Calu3 (cell line): Measurements from ENCODE around the gene AIP. TPM values are rescaled to one million over a fixed set of nuclear protein-coding genes. Genes with fewer than 3 reads are reported as not detected.

ENCODE experiments used
- BruUV-seq: library from RNA; stranded (reverse); fragments of 400-500 nt; replicated peaks from 2 replicates; lab custom pipeline; 2021; lab: Mats Ljungman, UMichigan
- CTCF ChIA-PET: fragments of 300-600 bp; sonication (Branson Sonifier 250); formaldehyde crosslinking; loops from one replicate; lab custom pipeline; 2022; ENCODE audit warnings: antibody characterized with exemption; lab: Charles Lee
- DNase-seq: peaks from one replicate; pipeline ENCODE4 v3.0.0; 2022
- H3K27ac Mint-ChIP-seq: one replicate; pipeline ENCODE4 v1.8.0; 2022; ENCODE audit warnings: mixed read lengths; ENCODE audit not compliant: unreplicated experiment
- H3K27me3 Mint-ChIP-seq: one replicate; pipeline ENCODE4 v1.8.0; 2022; ENCODE audit warnings: mixed read lengths; ENCODE audit not compliant: unreplicated experiment
- H3K36me3 Mint-ChIP-seq: one replicate; pipeline ENCODE4 v1.8.0; 2022; ENCODE audit warnings: mild to moderate bottlenecking, moderate library complexity, mixed read lengths; ENCODE audit not compliant: insufficient read depth, unreplicated experiment
- H3K4me1 Mint-ChIP-seq: one replicate; pipeline ENCODE4 v1.8.0; 2022; ENCODE audit warnings: mild to moderate bottlenecking, low read depth, mixed read lengths; ENCODE audit not compliant: unreplicated experiment
- H3K4me3 Mint-ChIP-seq: one replicate; pipeline ENCODE4 v1.8.0; 2022; ENCODE audit warnings: mild to moderate bottlenecking, low read depth, moderate library complexity, mixed read lengths; ENCODE audit not compliant: unreplicated experiment
- H3K9me3 Mint-ChIP-seq: one replicate; pipeline ENCODE4 v1.8.0; 2022; ENCODE audit warnings: low read depth, mixed read lengths; ENCODE audit not compliant: unreplicated experiment
- intact Hi-C: fragments of 100-400 bp; cut with micrococcal nuclease; formaldehyde crosslinking; loops from one replicate; pipeline ENCODE4 v1.10.0; 2022; ENCODE audit not compliant: unreplicated experiment
- total RNA-seq: library from RNA; stranded (reverse); gene quantifications from 2 replicates; pipeline ENCODE4 v1.2.3, GENCODE V29; 2022
- TF ChIP-seq, protein P1 (sequence below): fragments of 200-600 bp; IDR thresholded peaks from one replicate; pipeline ENCODE4 v1.8.0; 2022; ENCODE audit warnings: antibody characterized with exemption; ENCODE audit not compliant: unreplicated experiment

Gene AIP
- total RNA-seq, 1 experiment from 2014 or later = 44.0 TPM

- H3K27me3 Mint-ChIP-seq = peaks cover 46% of the 10 kb centered on the region
- no TSS peak for BruUV-seq
- intact Hi-C loops = no loop called here
- no peak overlapping the region for H3K27ac Mint-ChIP-seq
- CTCF ChIA-PET = no interaction called here
- no peak for DNase-seq
- H3K4me3 Mint-ChIP-seq = no peak overlapping the region
- peaks cover 5% of the 10 kb centered on the region for H3K4me1 Mint-ChIP-seq
- TF ChIP-seq, protein P1, sequence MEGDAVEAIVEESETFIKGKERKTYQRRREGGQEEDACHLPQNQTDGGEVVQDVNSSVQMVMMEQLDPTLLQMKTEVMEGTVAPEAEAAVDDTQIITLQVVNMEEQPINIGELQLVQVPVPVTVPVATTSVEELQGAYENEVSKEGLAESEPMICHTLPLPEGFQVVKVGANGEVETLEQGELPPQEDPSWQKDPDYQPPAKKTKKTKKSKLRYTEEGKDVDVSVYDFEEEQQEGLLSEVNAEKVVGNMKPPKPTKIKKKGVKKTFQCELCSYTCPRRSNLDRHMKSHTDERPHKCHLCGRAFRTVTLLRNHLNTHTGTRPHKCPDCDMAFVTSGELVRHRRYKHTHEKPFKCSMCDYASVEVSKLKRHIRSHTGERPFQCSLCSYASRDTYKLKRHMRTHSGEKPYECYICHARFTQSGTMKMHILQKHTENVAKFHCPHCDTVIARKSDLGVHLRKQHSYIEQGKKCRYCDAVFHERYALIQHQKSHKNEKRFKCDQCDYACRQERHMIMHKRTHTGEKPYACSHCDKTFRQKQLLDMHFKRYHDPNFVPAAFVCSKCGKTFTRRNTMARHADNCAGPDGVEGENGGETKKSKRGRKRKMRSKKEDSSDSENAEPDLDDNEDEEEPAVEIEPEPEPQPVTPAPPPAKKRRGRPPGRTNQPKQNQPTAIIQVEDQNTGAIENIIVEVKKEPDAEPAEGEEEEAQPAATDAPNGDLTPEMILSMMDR = no peak
- H3K9me3 Mint-ChIP-seq = peaks cover 11% of the 10 kb centered on the region
- H3K36me3 Mint-ChIP-seq = no peaks in the 10 kb centered on the region
Measured at GRCh38 chr11:67525275-67525976, 42.6 kb downstream of the AIP start.

- Mint-ChIP-seq H3K4me3 (no peak overlapping the region), H3K36me3 (no peaks in the 10 kb centered on the region), H3K9me3 (peaks cover 14% of the 10 kb centered on the region), H3K27me3 (peaks cover 32% of the 10 kb centered on the region), H3K4me1 (peaks cover 5% of the 10 kb centered on the region), H3K27ac (no peak overlapping the region)
- CTCF ChIA-PET = no interaction called here
- intact Hi-C loops = no loop called here
- DNase-seq = no peak
- TF ChIP-seq, protein P1 = no peak
- BruUV-seq = no TSS peak
Measured at GRCh38 chr11:67528376-67528775, 45.5 kb downstream of the AIP start.

- BruUV-seq = no TSS peak
- CTCF ChIA-PET = interaction anchor here (0.6 kb wide), 1 partner anchor 1596 kb away, joined by 3 read pairs; no protein-coding TSS in a partner anchor
- no peak overlapping the region for H3K4me3 Mint-ChIP-seq
- no peak overlapping the region for H3K27ac Mint-ChIP-seq
- H3K4me1 Mint-ChIP-seq = peaks cover 5% of the 10 kb centered on the region
- H3K9me3 Mint-ChIP-seq = peaks cover 22% of the 10 kb centered on the region
- H3K36me3 Mint-ChIP-seq = peaks cover 4% of the 10 kb centered on the region
- intact Hi-C loops = no loop called here
- H3K27me3 Mint-ChIP-seq = peaks cover 19% of the 10 kb centered on the region
- TF ChIP-seq, protein P1 = no peak
- no peak for DNase-seq
Measured at GRCh38 chr11:67530282-67530592, 47.4 kb downstream of the AIP start.

GRCh38 chr11:67532889-67533288 is 50.1 kb downstream of the AIP start:
- no peak for DNase-seq
- CTCF ChIA-PET = no interaction called here
- Mint-ChIP-seq H3K4me1 (no peaks in the 10 kb centered on the region), H3K27me3 (peaks cover 3% of the 10 kb centered on the region), H3K36me3 (peaks cover 4% of the 10 kb centered on the region), H3K9me3 (peaks cover 13% of the 10 kb centered on the region), H3K27ac (no peak overlapping the region), H3K4me3 (no peak overlapping the region)
- intact Hi-C loops = no loop called here
- TF ChIP-seq, protein P1 = no peak
- BruUV-seq = no TSS peak
